ENCODE results near the gene CLEC4M.
"Not testable (repeated sequence)": the region's sequence is repeated elsewhere in the genome, so short reads cannot be mapped to it uniquely, and the experiment has no call there.

Gene CLEC4M

DNA sequence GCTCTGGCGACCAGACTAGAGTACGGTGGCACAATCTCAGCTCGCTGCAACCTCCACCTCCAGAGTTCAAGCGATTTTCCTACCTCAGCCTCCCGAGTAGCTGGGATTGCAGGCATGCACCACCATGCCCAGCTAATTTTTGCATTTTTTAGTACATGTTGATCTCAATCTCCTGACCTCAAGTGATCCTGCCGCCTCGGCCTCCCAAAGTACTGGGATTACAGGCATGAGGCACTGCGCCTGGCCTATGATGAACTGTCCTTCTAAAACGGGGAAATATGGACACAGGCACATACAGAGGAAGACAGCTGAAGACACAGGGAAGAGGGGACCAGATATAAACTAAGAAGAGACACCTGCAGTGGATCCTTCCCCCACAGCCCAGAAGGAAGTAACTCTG lies 12.7 kb downstream of the CLEC4M start:
- no peak for DNase-seq (ENCODE audit: low spot score)

DNA sequence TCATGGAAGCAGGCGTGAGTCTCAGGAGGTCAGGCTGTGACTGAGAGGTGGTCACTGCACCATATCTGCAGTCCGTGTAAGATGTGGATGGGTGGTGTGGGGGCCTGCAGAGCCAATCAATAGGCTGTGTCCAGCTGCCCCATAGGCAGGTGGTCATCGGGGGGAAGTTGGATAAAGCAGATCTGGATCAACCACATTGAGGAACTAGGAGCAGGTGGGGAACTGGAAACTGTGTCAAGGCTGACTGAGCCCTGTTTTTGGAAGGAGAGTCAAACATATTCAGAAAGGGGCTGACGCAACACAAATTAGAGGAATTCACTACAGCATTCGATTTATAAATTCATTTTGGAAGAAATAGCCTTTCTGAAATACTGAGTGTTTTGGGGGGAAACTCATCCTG lies 15.0 kb downstream of the CLEC4M start:
- no peak for DNase-seq (ENCODE audit: low spot score)

DNA sequence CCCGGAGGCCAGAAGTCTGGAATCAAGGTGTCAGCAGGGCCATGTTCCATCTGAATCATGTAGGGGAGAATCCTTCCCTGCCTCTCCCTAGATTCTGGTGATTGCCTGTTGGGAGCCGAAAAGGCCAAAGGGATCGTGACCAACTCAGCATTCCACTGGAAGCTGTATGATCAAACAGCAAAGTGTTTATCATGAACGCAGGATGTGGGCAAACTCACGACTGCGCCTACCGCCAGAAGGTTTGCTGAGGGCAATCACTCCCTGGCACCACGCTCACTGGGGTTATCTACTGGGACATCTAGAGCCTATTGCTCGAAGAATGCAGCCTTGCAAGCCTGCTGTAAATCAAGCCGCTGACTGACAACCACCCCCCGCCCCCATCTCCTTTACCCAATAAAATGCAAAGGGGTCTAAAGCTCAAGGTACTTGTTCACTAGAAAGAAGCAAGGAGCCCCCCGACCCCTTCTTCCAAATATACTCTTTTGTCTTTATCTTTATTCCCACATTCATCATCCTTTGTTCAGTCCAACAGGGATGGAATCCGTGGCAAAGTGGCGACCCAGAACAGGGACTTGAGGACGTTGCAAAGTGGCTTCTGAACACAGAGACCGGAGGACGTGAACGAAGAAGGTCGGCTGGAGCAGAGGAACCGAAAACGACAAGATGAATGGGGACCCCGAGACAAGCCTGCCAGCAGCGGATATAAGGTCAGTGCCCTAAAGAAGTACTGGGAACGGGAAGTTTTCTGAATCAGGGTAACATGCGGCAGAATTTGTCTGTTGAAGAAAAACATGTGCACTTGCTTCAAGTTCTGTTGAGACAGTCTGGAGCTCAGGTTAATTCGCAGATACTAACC lies 16.8 kb downstream of the CLEC4M start:
- DNase-seq (ENCODE audit: low spot score): no peak

DNA sequence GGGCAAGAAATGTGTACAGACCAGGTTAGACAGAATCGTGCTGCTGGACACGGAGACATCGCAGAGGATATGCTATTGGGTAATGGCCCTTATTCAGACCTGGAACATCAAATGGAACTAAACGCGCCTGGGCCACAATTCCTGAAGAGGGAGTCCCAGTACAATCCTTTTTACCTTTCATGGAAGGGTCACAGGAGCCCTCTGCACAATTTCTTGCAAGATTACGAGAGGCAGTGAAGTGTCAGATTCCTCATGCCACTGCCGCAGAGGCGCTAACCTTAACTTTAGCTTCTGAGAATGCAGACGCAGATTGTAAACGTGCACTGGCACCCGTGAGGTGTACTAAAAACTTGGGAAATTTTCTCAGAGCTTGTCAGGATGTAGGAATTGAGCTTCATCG lies 18.1 kb downstream of the CLEC4M start:
- no peak for DNase-seq (ENCODE audit: low spot score)

DNA sequence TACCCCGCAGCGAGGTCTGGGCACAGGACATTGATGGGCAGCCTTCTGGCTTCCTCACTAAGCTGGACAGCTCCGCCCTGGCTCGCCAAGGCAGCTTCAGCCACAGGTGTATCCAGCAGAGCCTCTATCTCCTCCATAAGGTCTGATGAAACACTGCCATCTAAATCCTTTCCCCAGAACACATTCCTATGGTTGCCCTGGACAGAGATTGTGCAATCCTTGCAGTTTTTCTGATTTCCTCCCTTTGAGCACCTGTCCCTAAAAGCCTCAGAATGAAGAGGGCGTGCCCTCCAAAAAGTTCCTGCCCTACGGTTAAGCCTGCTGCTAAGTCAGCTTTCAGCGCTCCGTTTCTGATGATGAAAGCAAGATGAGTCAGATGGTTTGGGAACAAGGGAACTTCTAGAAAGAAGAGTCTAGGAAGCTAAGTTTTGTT lies 21.0 kb downstream of the CLEC4M start:
- no peak for DNase-seq (ENCODE audit: low spot score)

DNA sequence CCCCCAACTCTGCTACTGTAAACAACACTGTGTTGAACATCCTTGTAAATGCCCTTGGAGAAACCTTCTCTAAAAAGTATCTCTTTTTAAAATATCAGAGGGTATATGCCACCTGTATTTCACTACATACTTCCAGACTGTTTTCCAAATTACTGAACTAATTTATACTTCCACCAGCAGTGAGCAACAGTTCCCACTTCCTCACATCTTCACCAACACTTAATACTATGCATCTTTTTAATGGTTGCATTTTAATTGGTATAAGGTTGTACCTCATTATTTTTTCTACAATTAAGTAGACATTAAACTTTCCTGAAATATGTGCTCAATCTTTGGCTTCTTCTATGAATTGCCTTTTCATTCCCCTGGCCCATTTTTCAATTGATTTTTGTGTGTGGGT lies 21.8 kb downstream of the CLEC4M start:
- no peak for DNase-seq (ENCODE audit: low spot score)

DNA sequence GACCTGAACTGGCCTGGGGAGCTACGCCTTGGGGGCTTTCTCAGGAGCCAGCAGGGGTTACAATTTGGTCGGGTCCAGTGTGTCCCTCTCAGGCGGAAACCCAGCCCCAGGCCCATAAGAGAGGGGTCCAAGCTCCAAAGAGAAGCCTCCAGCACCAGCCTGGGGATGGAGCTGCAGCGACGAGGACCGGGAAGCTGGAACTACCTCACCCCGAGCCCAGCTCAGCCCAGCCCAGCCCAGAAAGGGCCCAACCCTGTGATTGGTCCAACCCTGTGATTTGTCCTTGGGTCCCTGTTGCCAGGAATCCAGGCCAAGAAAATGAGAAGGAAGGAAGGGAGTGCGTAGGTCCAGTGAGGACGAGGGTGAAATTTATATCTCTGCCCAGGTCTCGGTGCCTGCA lies 24.1 kb downstream of the CLEC4M start:
- no peak for DNase-seq (ENCODE audit: low spot score)

DNA sequence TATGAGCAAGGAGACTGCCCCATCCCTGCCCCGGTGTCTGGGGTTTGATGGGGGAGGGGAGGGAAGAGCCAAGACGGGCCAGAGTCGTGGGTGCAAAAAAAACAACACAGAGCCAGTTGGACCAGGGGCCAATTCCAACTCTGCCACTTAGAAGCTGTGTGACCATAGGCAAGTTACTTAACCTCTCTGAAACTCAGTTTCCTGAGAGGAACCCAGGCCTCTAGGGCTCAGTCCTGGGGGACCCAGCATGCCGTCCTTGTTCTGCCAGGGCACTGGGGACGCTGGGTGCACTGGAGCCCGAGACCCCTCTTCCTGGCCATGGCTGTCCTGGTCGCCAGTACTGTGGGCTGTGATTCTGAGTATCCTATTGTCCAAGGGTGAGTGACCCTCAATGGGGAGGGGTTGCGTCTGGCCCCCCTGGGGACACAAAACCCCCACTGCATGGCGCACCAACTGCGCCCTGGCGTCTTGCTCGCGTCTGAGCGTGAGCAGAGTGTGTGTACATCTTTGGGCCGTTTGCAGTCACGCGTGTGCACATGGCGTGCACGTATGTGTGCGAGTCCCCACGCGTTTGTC lies 24.6 kb downstream of the CLEC4M start:
- DNase-seq (ENCODE audit: low spot score): no peak

DNA sequence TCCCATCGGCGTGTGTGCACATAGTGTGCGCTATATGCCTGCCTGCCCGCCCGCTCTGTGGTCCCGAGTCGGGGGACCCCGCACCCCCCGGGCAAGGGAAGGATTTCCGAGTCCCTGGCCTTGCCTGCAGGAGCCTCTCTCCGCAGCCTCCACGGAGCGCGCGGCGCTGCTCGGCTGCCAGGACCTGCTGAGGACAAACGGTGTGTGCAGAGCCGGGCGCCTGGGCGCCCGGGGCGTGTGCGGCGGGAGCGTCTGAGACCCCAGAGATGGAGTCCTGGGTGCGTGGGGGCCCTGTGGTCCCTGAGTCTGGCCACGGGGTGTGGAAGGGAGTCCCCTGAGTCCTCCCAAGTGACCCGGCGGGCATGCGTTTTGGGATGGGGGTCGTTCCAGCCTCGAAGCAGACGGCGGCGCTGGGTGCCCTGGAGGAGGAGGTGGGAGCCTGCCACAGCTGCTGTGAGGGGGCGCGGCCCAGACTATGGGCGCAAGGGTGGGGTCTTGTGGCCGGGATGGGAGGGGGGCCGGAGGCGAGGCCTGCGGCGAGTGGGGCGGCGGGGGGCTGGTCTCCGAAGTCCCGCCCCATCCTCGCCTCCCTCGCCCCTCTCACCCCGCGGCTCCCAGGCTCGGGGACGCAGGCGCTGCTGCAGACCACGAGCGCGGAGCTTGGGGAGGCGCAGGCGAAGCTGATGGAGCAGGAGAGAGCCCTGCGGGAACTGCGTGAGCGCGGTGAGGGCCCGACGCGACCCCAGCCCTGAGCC lies 25.3 kb downstream of the CLEC4M start:
- DNase-seq (ENCODE audit: low spot score): no peak

DNA sequence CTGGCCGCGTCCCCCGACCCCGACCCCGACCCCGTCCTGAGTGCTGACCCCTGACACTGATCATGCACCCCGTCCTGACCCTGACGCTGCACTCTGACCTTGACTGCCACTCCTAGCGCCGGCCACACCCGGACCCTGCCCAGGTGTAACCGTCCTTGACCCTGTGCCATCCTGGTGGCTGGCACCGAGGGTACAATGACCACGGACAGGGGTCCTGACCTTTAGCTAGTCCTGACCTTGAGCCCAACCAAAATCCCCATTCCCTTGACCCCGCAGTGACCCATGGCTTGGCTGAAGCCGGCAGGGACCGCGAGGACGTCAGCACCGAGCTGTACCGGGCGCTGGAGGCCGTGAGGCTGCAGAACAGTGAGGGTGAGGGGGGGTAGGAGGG lies 25.9 kb downstream of the CLEC4M start:
- no peak for DNase-seq (ENCODE audit: low spot score)

DNA sequence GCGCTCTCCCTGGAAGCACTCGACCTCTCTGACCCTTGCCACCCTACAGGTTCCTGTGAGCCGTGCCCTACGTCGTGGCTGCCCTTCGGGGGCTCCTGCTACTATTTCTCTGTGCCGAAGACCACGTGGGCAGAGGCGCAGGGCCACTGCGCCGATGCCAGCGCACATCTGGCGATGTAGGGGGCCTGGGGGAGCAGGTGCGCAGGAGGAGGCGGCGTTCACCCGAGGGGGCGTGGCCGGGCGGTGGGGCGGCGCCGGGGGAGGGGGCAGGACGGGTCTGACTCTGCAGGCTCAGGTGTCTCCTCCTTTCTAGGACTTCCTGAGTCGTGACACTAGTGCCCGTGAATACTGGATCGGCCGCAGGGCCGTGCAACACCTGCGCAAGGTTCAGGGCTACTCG lies 26.4 kb downstream of the CLEC4M start:
- DNase-seq (ENCODE audit: low spot score): peak; percentile 14

DNA sequence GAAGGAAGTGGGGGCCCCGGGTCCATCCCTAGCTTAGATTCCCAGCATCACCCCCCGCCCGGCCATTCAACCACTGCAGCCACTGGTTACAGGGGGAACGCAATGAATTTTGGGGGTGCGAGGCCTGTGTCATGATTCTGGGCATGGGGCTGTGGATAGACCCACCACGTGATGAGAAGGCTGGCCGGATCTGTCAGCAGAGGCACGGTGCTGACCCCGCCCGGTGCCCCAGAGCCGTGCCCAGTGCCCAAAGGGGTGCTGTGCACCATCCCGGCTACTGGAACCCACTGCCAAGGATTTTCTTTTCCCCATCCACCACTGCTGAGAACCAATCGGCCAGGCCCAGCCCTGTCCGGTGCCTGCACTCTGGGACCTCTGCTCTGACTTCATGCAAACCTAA lies 27.4 kb downstream of the CLEC4M start:
- no peak for DNase-seq (ENCODE audit: low spot score)

DNA sequence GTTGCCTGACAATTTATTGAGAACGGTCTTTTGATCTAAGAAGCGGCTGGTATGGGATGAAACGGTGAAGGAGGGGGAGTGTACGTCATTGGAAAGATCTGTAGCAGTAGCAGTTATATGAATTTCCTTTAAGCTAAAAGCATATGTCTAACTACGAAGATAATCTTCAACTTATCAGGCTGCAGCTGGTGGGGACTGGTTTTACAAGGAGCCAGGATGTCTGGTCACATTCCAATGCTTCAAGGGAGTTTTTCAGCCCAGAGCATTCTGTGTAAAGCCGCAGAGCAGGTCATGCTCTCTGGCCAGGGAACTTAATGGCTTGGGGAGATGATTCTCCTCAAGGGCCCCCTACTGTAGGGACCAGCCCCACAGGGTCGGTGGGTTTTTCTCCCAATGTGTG lies 29.2 kb downstream of the CLEC4M start:
- DNase-seq (ENCODE audit: low spot score): no peak

DNA sequence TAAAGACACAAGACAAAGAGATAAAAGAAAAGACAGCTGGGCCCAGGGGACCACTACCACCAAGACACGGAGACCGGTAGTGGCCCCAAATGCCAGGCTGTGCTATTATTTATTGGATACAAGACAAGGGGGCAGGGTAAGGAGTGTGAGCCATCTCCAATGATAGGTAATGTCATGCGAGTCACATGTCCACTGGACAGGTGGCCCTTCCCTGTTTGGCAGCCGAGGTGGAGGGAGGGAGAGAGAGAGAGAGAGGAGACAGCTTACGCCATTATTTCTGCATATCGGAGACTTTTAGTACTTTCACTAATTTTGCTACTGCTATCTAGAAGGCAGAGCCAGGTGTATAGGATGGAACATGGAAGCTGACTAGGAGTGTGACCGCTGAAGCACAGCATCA lies 29.7 kb downstream of the CLEC4M start:
- DNase-seq (ENCODE audit: low spot score): not testable (repeated sequence)

DNA sequence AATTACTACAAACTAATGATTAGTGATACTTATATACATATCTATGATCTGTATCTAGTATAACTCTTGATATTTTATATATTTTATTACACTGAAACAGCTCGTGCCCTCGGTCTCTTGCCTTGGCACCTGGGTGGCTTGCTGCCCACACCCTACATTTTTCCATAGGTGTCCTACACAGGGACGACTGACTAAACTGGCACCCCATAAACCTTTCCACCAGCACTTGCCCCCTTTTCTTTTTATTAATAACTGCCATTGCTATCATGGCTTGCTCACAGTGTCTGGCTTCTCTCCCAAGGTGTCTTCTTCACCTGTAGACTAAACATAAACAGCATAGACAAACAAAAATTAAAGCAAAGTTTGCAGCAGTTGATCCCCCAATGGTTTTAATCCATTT lies 30.4 kb downstream of the CLEC4M start:
- no peak for DNase-seq (ENCODE audit: low spot score)

DNA sequence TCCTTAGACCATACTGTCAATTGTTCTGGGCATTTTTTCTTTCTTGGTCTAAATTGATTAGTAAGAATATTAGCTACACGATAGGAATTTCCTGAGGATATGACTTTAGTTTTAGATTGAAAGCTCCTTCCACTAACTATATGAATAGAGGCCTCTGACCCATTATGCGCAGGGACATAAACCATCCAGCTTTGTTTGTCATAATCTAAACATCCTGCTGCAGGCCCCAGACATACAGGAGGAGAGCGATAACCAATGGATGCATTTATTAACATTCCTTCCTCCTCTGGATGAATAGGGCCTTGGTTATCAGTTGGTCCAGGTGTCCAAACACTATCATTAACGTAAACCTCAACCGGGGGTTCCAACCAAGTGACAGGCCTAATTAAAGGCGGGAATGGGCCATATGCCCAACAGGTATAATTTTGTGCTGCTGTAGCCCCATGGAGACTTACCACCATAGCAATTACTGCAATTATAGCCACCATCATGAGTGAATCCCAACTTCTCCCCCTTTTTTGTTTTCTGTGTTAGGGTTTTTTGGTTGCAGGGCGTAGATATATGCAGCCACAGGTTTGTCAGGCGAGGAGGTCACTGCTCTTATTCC lies 32.6 kb downstream of the CLEC4M start:
- no peak for DNase-seq (ENCODE audit: low spot score)

DNA sequence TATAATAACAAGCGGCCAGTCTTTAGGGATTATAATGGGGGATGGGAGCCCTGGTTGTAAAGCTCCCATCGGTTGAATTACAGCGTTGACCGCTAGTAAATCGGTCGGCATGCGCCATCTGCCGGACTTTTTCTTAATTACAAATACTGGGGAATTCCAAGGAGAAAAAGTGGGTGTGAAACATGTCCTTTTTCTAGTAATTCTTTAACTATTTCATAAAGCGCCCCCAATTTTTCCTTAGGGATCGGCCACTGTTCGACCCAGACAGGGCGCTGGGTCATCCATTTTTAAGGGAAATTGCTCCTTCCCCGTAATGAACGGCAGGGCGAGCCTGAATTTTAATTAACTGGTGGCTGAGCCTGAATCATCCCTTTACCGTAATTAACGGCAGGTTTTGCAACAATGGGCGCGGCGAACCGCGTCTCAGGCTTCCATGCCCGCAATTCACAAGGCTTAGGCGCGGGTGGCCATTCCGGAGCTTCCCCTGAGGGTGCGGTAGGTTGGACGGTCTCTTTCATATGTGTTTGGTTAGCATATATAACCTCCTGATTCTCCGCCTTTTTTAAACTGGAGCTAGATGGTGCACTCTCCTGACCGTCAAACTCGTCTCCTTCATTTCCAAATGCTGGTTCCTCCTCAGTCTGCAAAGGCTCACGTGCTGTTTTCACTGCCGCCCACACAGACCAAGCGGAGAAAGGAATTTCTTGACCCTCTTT lies 36.8 kb downstream of the CLEC4M start:
- peak; percentile 72 for DNase-seq (ENCODE audit: low spot score)

DNA sequence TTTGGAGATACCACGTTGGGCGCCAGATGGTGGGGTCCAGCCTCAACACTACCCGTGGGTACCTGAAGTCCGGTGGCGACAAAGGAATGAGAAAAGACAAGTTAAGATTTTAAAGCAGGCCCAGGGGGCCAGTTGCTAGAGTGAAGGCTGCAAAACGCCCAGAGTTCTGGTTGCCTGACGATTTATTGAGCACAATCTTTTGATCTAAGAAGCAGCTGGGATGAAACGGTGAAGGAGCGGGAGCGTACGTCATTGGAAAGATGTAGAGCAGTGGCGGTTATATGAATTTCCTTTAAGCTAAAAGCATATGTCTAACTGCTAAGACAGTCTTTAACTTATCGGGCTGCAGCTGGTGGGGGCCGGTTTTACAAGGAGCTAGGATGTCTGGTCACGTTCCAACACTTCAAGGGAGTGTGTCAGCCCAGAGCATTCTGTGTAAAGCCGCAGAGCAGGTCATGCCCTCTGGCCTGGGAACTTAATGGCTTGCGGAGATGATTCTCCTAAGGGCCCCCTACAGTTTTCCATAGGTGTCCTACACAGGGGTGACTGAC lies 38.1 kb downstream of the CLEC4M start:
- no peak for DNase-seq (ENCODE audit: low spot score)

DNA sequence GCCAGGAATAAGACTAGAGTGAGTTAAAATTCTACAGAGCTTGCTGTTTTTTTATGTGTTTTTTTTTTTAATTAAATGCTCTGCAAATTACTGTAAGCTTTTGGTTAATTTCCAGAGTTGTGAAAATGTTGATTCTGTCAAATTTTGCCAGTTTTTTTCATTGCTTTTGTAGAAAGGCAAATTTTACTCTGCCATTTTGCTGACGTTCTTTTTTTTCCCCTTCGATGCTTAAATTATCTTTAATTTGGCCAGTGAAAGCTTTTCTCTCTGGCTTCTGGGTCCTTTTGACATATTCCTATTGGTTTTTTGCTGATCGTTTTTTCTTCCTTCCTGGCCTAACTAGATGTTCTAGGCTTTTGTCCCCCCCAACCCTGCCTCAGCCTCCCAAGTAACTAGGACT lies 43.2 kb downstream of the CLEC4M start:
- no peak for DNase-seq (ENCODE audit: low spot score)

DNA sequence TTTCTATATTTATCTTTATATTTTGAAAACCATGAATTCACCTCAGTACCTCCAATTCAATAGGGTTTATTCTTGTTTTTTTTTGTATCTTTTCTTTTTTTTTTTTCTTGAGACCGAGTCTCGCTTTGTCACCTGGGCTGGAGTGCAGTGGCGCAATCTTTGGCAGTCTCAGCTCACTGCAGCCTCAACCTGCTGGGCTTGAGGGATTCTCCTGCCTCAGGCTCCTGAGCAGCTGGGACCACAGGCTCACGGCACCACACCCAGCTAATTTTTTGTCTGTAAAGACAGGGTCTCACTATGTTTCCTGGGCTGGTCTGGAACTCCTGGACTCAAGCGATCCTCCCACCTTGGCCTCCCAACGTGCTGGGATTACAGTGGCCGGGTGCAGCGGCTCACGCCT lies 43.8 kb downstream of the CLEC4M start:
- no peak for DNase-seq (ENCODE audit: low spot score)

DNA sequence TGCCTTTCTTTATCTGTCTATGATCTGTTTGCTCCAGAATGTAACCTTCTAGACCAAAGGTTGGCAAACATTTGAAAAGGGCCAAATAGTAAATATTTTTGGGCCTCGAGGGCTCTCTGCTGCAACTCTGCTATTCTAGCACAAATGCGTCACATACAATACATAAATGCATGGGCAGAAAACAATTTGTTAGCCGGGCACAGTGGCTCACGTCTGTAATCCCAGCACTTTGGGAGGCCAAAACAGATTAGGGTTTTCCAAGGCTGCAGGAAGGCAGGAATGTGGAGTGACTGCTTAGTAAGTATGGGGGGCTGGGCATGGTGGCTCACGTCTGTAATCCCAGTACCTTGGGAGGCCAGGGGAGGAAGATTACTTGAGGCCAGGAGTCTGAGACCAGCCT lies 45.1 kb downstream of the CLEC4M start:
- no peak for DNase-seq (ENCODE audit: low spot score)

DNA sequence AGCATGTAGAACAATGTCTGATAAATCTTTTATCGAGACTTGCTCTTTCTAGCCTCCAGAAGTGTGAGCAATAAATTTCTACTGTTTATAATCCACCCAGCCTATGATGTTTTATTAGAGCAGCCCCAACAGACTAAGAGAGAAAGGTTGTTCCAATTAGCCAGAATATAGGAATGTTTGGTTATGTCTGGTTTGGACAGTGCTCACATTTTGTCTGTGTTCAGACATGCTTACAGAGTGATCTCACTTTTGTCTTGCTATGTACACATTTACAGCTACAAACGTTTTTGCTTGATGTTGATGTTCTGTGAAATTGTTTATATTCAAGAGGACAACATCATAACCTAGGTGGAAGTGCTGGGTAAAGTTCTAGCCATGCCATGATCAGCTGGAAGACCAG lies 48.9 kb downstream of the CLEC4M start:
- no peak for DNase-seq (ENCODE audit: low spot score)
